GM12801 (cell line): Measurements from ENCODE around the gene WDFY4.

Experiments
- TF ChIP-seq, protein P1 (sequence below): IDR thresholded peaks from one replicate; pipeline ENCODE4 v1.5.1; 2011; ENCODE audit warnings: control low read depth; ENCODE audit not compliant: insufficient read length; ENCODE audit errors: extremely low read depth

Gene WDFY4

DNA sequence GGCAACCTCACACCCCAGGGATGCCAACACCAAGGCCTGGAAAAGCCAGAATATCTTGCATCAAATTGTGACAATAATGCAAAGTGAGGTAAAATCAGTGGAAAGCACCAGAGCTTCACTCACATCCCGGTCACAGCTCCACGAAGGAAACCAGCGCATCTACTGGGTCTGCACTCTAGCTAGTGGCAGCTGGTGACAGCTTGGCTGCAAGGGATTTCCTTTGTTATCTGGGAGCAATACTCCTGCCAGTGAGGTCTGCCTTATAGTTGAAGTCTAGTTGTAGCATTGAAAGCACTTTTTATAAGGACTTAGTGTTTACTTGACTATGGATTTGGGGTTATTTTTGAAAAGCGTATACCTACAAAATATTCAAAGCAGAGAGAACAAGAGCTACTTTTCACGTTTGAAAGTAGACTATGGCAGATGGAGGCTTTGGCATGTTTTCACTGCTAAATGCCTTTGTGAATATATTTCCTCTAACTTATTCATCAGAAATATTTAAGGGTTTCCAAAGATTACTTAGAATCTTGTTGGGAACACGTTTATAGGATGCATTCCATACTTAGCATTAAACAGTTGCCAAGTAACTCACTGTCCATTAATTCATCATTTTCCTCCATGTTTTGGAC, 26.1 kb downstream of the WDFY4 start:
- TF ChIP-seq, protein P1, sequence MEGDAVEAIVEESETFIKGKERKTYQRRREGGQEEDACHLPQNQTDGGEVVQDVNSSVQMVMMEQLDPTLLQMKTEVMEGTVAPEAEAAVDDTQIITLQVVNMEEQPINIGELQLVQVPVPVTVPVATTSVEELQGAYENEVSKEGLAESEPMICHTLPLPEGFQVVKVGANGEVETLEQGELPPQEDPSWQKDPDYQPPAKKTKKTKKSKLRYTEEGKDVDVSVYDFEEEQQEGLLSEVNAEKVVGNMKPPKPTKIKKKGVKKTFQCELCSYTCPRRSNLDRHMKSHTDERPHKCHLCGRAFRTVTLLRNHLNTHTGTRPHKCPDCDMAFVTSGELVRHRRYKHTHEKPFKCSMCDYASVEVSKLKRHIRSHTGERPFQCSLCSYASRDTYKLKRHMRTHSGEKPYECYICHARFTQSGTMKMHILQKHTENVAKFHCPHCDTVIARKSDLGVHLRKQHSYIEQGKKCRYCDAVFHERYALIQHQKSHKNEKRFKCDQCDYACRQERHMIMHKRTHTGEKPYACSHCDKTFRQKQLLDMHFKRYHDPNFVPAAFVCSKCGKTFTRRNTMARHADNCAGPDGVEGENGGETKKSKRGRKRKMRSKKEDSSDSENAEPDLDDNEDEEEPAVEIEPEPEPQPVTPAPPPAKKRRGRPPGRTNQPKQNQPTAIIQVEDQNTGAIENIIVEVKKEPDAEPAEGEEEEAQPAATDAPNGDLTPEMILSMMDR, result no peak

DNA sequence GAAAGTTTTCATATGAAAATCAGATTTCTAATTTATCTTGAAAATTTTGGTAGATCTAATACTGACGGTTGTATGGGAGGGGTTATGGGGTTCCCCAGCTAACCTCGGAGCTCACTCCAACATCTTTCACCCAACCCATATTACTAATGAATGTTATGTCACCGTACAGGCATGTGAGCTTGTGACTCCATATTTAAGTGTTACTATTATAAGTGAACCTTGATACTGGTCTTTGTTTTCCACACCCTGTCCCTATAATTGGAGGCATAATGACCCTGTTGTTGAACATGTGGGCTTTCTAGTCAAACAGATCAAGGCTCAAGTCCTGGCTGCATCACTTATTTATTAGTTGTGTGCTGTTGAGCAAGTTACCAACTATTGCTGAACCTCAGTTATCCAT, 27.2 kb downstream of the WDFY4 start:
- TF ChIP-seq, protein P1, result no peak

DNA sequence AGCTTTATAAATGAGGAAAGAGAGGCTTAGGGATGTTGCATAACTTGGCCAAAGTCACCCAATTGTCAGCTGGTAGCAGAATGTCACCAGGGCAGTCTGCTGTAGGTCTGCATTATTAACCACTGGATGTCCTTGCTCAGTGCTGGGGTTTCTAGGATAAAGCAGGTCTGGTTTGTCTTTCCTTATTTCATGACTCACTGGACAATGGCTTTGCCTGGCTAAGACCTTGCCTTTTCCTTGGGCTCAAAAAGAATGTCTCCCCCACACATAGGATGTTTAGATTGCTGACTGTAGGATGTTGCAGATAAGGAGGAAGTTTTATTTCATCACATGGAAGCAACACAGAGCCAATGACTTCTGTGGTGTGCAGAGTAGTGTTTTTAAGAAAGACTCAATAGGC, 29.4 kb downstream of the WDFY4 start:
- TF ChIP-seq, protein P1, result no peak

DNA sequence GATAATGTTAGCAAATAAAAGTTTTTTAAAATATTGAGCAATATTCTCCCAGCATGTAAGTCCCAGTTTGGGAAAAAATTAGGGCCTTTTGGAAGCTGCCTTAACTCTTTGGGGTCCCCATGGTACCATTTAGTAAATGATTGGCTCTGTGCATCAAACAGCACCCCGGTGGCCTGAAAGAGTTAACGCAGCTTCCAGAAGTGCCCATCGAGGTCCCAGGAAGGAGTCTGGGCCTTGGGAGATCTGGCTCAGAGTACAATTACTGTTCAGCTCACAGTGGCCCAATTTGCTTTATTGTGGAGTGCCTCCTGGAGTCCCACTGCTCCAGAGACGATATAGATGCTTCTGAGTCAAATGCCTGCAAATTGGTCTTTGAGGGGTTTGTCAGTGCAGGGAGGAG, 31.7 kb downstream of the WDFY4 start:
- TF ChIP-seq, protein P1, result no peak

DNA sequence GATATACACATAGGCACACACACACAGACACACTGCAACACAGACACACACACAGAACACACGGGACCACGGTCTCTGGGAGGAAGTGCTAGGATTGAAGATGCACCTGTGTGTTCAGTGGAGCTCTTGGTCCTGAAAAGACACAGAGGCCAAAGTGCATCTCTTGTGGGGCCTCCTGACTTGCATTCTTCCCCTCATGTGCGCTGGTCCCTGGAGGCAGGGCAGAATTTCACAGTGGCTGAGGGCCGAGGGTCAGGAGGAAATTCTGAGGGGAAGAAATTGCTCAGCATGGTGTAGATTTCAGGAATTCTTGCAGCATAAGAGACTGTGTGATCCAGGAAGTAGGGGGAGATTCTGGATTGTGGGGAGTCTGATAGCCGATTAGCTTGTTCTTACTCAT, 35.9 kb downstream of the WDFY4 start:
- TF ChIP-seq, protein P1, result no peak

DNA sequence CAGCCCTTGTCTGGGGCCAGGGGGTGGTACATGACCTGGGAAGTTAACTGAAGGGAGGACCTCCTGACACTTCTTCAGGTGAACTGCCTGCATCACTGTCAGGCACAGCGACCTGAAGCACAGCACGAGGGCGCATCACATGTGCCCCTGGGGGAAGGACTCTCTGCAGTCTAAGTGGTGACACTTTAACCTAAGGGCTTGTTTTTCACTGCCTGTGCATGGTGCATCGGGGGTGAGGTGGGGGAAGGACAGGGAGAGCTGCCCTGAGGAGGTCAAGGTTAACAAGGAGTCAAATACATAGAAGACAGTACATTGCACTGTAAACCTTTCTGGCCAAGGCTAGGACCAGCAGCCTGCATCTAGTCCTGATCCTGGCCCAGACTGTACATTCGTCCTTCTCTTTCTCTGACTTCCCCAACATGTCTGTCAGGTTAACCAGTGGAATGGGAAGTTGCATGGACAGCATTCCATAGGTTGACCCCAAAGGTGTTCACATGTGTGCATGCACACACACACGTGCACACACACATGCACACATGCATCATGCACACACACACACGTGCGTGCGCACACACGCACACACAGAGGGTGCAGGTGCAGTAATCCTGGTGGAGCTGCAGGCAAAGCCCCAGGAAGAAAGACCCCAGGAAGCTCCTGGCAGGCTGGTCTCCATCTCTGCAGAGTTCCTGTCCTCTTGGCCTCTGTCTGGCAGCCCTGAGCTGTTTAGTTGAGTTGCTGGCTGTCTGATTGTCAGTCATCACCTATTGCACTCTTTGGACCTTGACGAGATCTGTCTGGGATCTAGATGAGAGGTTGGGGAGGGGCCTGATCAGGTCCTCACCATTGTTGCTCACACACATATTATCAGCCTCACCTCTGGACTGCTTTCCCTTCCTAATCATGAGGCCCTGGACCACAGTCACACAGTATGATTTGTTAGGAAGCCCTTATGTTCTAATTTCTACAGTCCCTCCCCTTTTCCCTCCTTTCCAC, 37.8 kb downstream of the WDFY4 start:
- TF ChIP-seq, protein P1, result no peak

- TF ChIP-seq, protein P1, result no peak
Measured at GRCh38 chr10:48724127-48724526, 39.5 kb downstream of the WDFY4 start.
